ENCODE data around the gene ITGA6. TPM values are rescaled to one million over a fixed set of nuclear protein-coding genes. Genes with fewer than 3 reads are reported as not detected.

ITGA6 gene
- total RNA-seq, 1 experiment from 2014 or later = 78.3 TPM

DNA sequence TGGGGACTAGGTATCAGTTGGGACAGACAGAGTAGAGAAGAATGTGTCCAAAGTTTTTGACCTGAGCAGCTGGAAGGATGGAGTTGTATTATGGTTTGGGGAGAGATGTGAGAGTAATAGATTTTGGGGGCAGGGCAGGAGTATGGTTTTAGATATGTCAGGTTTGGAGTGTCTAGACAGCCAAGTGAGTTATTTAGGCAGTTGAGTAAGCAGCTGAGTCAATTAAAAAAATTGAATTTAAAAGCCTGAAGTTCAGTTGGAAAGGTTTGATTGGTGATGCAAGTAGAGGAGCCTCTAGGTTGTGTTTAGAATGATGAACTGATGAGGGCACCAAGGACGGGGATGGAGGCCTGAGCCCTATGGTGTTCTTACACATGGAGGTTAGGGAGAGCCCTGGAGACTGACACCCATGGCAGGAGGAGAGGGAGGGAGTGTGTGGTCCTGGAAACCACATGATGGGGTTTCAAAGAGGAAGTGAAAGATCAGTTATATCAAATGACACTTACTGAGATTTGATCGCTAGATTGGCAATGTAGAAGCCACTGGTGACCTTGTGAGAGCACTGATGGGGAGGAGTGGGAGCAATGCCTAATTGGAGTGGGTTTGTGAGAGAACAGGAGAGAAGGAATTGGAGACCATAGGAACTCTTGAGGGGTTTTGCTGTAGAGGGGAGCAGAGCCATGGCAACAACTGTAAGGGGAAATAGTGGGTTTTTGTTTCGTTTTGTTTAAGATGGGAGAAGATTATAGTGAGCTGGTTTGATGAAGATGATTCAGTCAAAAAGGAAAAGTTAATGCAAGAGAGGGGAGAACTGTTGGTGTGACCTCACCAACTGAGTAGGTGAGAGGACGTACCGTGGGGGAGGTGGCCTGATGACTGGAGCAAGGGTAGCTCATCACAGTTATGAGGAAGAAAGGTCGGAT, 10.3 kb downstream of the ITGA6 start:
- H3K4me3 Mint-ChIP-seq = no peak overlapping the region
- H3K79me1 ChIP-seq (ENCODE audit: insufficient read depth, low read depth, low read length, poor library complexity, severe bottlenecking) = peaks cover 13% of the 10 kb centered on the region
- no peak overlapping the region for H3T11ph ChIP-seq (ENCODE audit: low read length)
- H3K18ac ChIP-seq (ENCODE audit: insufficient read length, low read depth, low read length) = no peak overlapping the region
- H3K4ac ChIP-seq (ENCODE audit: low read depth, low read length) = no peak overlapping the region
- no peak overlapping the region for H3K23ac ChIP-seq (ENCODE audit: insufficient read length, low read depth, low read length)
- no peak overlapping the region for H2AK5ac ChIP-seq (ENCODE audit: insufficient read length, low read length)
- peaks cover 38% of the 10 kb centered on the region for H3K4me1 ChIP-seq (ENCODE audit: insufficient read depth, low read length)
- H3K14ac ChIP-seq (ENCODE audit: insufficient read depth, low read length) = peak overlapping the region; percentile 6; the same call in 1 of the 2 replicates
- WGBS (ENCODE audit: extremely low coverage, insufficient read length, low lambda C conversion rate) = 100% methylated on average over 1 of the region's 6 CpGs
- H4K8ac ChIP-seq (replicated peaks; ENCODE audit: insufficient read length, low read depth, low read length) = no peak overlapping the region
- H4K20me1 ChIP-seq (ENCODE audit: control insufficient read depth, insufficient read depth, insufficient read length) = no peaks in the 10 kb centered on the region
- H2BK5ac ChIP-seq (ENCODE audit: insufficient read length, low read length) = no peak overlapping the region
- no peak overlapping the region for H2BK20ac ChIP-seq (ENCODE audit: low read depth, low read length, poor library complexity, severe bottlenecking)
- H3K4me1 Mint-ChIP-seq = peaks cover 66% of the 10 kb centered on the region in 2 experiments
- DNase-seq = no peak
- no peak overlapping the region for H3K27ac Mint-ChIP-seq
- no peaks in the 10 kb centered on the region for H3K27me3 ChIP-seq (ENCODE audit: insufficient read depth, low read length)
- H3K56ac ChIP-seq (ENCODE audit: insufficient read length, low read depth, low read length) = no peak overlapping the region
- no peak overlapping the region for H2BK120ac ChIP-seq (ENCODE audit: low read depth, low read length, poor library complexity, severe bottlenecking)
- no peaks in the 10 kb centered on the region for H3K9me3 ChIP-seq (ENCODE audit: control insufficient read depth, low read depth, low read length)
- no peak overlapping the region for H3K4me2 ChIP-seq (ENCODE audit: insufficient read depth, insufficient read length, low read length)
- no peak overlapping the region for H2BK15ac ChIP-seq (ENCODE audit: low read depth, low read length)
- H4K5ac ChIP-seq (ENCODE audit: insufficient read length, low read depth, low read length) = no peak overlapping the region
- H3K36me3 Mint-ChIP-seq (ENCODE audit: insufficient read depth in 1 of 3, low read depth in 3 of 3) = peaks cover 2 to 11% (median 9%) of the 10 kb centered on the region in 3 experiments; a peak in 6 of 7 replicates
- TF ChIP-seq, protein P1, sequence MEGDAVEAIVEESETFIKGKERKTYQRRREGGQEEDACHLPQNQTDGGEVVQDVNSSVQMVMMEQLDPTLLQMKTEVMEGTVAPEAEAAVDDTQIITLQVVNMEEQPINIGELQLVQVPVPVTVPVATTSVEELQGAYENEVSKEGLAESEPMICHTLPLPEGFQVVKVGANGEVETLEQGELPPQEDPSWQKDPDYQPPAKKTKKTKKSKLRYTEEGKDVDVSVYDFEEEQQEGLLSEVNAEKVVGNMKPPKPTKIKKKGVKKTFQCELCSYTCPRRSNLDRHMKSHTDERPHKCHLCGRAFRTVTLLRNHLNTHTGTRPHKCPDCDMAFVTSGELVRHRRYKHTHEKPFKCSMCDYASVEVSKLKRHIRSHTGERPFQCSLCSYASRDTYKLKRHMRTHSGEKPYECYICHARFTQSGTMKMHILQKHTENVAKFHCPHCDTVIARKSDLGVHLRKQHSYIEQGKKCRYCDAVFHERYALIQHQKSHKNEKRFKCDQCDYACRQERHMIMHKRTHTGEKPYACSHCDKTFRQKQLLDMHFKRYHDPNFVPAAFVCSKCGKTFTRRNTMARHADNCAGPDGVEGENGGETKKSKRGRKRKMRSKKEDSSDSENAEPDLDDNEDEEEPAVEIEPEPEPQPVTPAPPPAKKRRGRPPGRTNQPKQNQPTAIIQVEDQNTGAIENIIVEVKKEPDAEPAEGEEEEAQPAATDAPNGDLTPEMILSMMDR (conservative IDR thresholded peaks at IDR 0.05) = no peak
- no peak overlapping the region for H2BK12ac ChIP-seq (ENCODE audit: insufficient read length, low read depth, low read length)
- no peaks in the 10 kb centered on the region for H3K23me2 ChIP-seq (ENCODE audit: insufficient read length, low read depth, low read length, poor library complexity, severe bottlenecking)
- H3K9ac ChIP-seq (ENCODE audit: extremely low read depth, insufficient read length, low read length) = no peak overlapping the region
- H3K27me3 Mint-ChIP-seq (ENCODE audit: low read depth) = no peaks in the 10 kb centered on the region
- no peak overlapping the region for H4K91ac ChIP-seq (ENCODE audit: insufficient read length, low read depth, low read length)
- no peaks in the 10 kb centered on the region for H3K9me3 Mint-ChIP-seq
- no peak overlapping the region for H2AFZ ChIP-seq (ENCODE audit: low read length)
- H3K27ac ChIP-seq (ENCODE audit: insufficient read length, low read depth, low read length) = no peak overlapping the region
- peaks cover 36% of the 10 kb centered on the region; the same call in 1 of the 2 replicates for H3K79me2 ChIP-seq (ENCODE audit: insufficient read depth, low read length)

Measured in H9 (cell line).